Right lobe of liver (tissue), 6 donors: ENCODE data around the gene MED22. TPM values are rescaled to one million over a fixed set of nuclear protein-coding genes. Genes with fewer than 3 reads are reported as not detected.

Experiments
- ATAC-seq, 4 donors: fragments of 200-7000 bp; cut with Tn5 transposase; one replicate each; pipeline ENCODE4 v1.9.1; 2020; ENCODE audit warnings: mild to moderate bottlenecking in 4 of 4, moderate library complexity in 4 of 4
- DNase-seq, 3 donors: peaks; one replicate each; pipeline ENCODE4 v3.0.0-alpha.2; 2020
- H3K27ac ChIP-seq, 3 donors: fragments of 200-600 bp; one replicate each; pipeline ENCODE4 v1.8.0; 2022
- H3K27me3 ChIP-seq, 2 donors: fragments of 200-600 bp; one replicate each; pipeline ENCODE4 v1.8.0; 2022
- H3K36me3 ChIP-seq, 4 donors: fragments of 200-600 bp; sonication (generic) in 1 of 4; one replicate each; pipeline versions ENCODE4 v1.5.1 to v1.8.0; 2017 to 2022; ENCODE audit warnings: control low read depth in 1 of 4
- H3K4me1 ChIP-seq, 4 donors: fragments of 200-600 bp; sonication (generic) in 1 of 4; one replicate each; pipeline versions ENCODE4 v1.5.1 to v1.8.0; 2017 to 2022; ENCODE audit warnings: control low read depth in 1 of 4
- H3K4me3 ChIP-seq, 3 donors: fragments of 200-600 bp; one replicate each; pipeline ENCODE4 v1.8.0; 2022
- H3K9me3 ChIP-seq, 4 donors: fragments of 200-600 bp; sonication (generic) in 1 of 4; one replicate each; pipeline versions ENCODE4 v1.5.1 to v1.8.0; 2017 to 2022; ENCODE audit warnings: control low read depth in 1 of 4
- POLR2A ChIP-seq: fragments of 450-650 bp; IDR thresholded peaks from one replicate; pipeline ENCODE4 v1.6.1; 2017; ENCODE audit warnings: antibody characterized with exemption, mild to moderate bottlenecking
- WGBS: methylation state at CpG from one replicate; pipeline ENCODE4 v1.1.6; 2018; ENCODE audit warnings: low coverage, low lambda C conversion rate; ENCODE audit not compliant: insufficient coverage; ENCODE audit errors: missing lambda C conversion rate; 5-methylcytosine and 5-hydroxymethylcytosine counted together
- intact Hi-C, 2 donors: fragments of 100-400 bp; cut with DNase I; formaldehyde crosslinking; loops; one replicate each; pipeline versions ENCODE4 v1.11.2 to v1.14.1; 2022
- total RNA-seq, 6 experiments: library from RNA; depleted of rRNA in 2 of 6; stranded (reverse); fragments of >200 nt in 2 of 6; fragmentation: NEBNext Ultra II Directional in 3 of 6; extraction: Animal tissue kit (Norgen Biotek cat#: 25700) in 3 of 6; gene quantifications; one replicate each; pipeline versions ENCODE4 v1.1.0 to v1.2.4, GENCODE V29; 2016 to 2023
- TF ChIP-seq, protein P1 (sequence below), 4 donors: fragments of 200-600 bp in 3 of 4; fragments of 450-650 bp in 1 of 4; IDR thresholded peaks; one replicate each; pipeline versions ENCODE4 v1.5.1 to v1.8.0; 2016 to 2022; ENCODE audit warnings: antibody characterized with exemption in 4 of 4, mild to moderate bottlenecking in 2 of 4
- donor health status: DM: no; HTN: yes; CAD: no.
- donor health status: DM: no; HTN: no; CAD: no.
- donor health status: DM: no; HTN: no; CAD: no.
- donor health status: DM: no; HTN: yes; CAD: no.
- donor health status: DM: no; HTN: yes; CAD: no.

MED22 gene
- total RNA-seq, 6 experiments from 2014 or later = 5.9 to 14.5 (median 8.1) TPM

DNA sequence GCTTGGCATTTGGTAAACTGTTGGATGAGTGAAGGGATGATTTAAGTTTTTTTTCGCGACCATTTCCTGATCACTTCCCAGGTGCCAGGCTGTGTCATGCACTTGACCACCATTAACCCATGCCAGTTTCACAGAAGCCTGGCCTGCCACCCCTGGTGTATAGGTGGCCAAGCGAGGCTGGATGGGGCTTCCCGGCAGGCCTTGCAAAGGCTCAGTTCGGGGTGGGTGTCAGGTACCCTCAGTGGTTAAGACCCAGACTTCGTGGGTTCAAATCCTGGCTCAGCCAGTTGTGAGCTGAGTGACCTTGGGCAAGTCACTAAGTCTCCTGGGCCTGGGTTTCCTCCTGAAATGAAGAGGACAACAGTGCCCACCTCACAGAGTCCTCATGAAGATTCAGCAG is 2.3 kb downstream of the MED22 start:
- intact Hi-C loops = loop anchor here in 1 of 2 donors (10.0 kb wide), 1 partner anchor 139 kb away; no protein-coding TSS in a partner anchor
- Histone ChIP-seq H3K4me1 (peaks cover 0 to 17% (median 4%) of the 10 kb centered on the region in 4 donors), H3K9me3 (no peaks in the 10 kb centered on the region), H3K27ac (no peak overlapping the region), H3K27me3 (no peaks in the 10 kb centered on the region), H3K4me3 (no peak overlapping the region), H3K36me3 (peaks cover 4 to 40% (median 20%) of the 10 kb centered on the region in 4 donors)
- TF ChIP-seq, protein P1, sequence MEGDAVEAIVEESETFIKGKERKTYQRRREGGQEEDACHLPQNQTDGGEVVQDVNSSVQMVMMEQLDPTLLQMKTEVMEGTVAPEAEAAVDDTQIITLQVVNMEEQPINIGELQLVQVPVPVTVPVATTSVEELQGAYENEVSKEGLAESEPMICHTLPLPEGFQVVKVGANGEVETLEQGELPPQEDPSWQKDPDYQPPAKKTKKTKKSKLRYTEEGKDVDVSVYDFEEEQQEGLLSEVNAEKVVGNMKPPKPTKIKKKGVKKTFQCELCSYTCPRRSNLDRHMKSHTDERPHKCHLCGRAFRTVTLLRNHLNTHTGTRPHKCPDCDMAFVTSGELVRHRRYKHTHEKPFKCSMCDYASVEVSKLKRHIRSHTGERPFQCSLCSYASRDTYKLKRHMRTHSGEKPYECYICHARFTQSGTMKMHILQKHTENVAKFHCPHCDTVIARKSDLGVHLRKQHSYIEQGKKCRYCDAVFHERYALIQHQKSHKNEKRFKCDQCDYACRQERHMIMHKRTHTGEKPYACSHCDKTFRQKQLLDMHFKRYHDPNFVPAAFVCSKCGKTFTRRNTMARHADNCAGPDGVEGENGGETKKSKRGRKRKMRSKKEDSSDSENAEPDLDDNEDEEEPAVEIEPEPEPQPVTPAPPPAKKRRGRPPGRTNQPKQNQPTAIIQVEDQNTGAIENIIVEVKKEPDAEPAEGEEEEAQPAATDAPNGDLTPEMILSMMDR (IDR thresholded peaks at IDR 0.05) = no peak
- TF ChIP-seq POLR2A = no peak
- DNase-seq = peak in 1 of 3 donors; percentile 31
- 100% methylated on average over 4 of the region's 6 CpGs for WGBS
- no peak for ATAC-seq

DNA sequence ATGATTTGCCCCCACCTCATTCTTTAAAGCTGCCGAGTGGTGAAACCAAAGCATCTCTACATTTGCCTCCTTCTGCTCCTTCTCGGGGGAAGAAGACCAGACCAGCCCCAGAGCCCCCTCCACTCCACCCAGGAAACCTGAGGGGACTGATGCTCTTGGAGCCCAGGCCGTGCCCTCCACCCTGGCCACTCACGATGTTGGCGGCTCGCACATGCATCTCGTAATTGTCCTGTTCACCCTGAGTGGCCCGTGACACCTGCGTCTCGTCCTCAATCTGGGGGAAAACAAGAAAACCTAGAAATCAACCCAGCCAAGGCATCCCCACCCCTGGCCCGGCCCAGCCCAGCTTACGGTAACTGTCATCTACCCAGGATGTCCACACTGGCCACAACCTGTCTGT is 3.0 kb downstream of the MED22 start:
- WGBS = 92% methylated on average over 10 of the region's 12 CpGs
- intact Hi-C loops = loop anchor here in 1 of 2 donors (10.0 kb wide), 1 partner anchor 140 kb away; no protein-coding TSS in a partner anchor
- Histone ChIP-seq H3K36me3 (peaks cover 0 to 33% (median 19%) of the 10 kb centered on the region in 4 donors), H3K9me3 (no peaks in the 10 kb centered on the region), H3K4me3 (no peak overlapping the region), H3K4me1 (peaks cover 0 to 17% (median 4%) of the 10 kb centered on the region in 4 donors), H3K27ac (no peak overlapping the region), H3K27me3 (no peaks in the 10 kb centered on the region)
- TF ChIP-seq POLR2A = no peak
- TF ChIP-seq, protein P1 (IDR thresholded peaks at IDR 0.05) = no peak
- ATAC-seq (no peak), DNase-seq (peak in 1 of 3 donors; percentile 37)

DNA sequence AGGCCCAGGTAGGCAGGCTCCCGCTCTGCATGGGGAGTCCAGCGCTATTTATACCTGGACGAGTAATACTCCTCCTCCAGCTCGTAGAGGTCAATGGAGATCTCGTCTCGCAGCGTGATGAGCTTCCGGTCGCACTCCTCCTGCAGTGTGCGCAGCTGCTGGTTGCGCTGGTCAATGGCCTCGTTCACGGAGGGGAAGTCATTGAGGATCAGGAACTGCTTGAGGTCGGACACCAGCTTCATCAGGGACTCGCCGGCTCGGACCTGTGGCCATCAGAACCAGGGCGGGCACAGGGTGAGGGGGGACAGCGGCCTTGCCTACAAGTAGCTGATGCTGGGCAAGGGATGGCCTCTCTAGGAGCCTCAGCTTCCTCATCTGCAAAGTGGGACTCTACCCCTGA is 3.9 kb downstream of the MED22 start:
- Histone ChIP-seq H3K4me1 (peaks cover 0 to 14% (median 1%) of the 10 kb centered on the region in 4 donors), H3K27me3 (no peaks in the 10 kb centered on the region), H3K4me3 (no peak overlapping the region), H3K36me3 (peaks cover 0 to 24% (median 12%) of the 10 kb centered on the region in 4 donors), H3K27ac (no peak overlapping the region), H3K9me3 (no peaks in the 10 kb centered on the region)
- no peak for ATAC-seq
- peak in 1 of 3 donors; percentile 45 for DNase-seq
- no peak for TF ChIP-seq POLR2A
- TF ChIP-seq, protein P1 (IDR thresholded peaks at IDR 0.05) = no peak
- intact Hi-C loops = loop anchor here in 1 of 2 donors (10.0 kb wide), 1 partner anchor 141 kb away; no protein-coding TSS in a partner anchor
- WGBS = 93% methylated on average over 3 of the region's 19 CpGs

DNA sequence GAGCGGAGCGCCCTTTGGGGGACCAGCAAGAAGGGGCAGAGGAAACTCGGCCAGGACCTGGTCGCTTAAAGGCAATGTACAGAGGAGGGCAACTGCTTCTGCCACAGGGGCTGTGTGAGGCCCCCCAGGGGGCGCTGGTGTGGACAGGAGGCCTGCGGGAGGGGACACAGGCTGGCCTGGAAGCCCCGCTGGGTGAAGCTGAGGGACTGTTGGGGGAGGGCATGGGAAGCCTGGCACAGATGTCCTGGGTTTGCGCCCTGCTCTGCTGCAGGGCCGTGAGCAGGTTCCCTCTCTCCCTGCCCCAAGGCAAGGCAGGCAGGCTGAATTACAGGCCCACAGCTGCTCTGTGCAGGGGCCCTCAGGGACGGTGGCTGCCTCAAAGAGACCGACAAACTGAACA is 5.4 kb downstream of the MED22 start:
- Histone ChIP-seq H3K36me3 (peaks cover 0 to 23% (median 11%) of the 10 kb centered on the region in 4 donors), H3K9me3 (no peaks in the 10 kb centered on the region), H3K4me1 (peaks cover 0 to 11% (median 0%) of the 10 kb centered on the region in 4 donors), H3K4me3 (no peak overlapping the region), H3K27me3 (no peaks in the 10 kb centered on the region), H3K27ac (no peak overlapping the region)
- no peak for DNase-seq
- TF ChIP-seq, protein P1 (IDR thresholded peaks at IDR 0.05) = no peak
- intact Hi-C loops = loop anchor here in 1 of 2 donors (10.0 kb wide), 1 partner anchor 142 kb away; no protein-coding TSS in a partner anchor
- WGBS = 100% methylated on average over 1 of the region's 11 CpGs
- no peak for ATAC-seq
